Measurements from ENCODE around the gene GRIK4.
"Not testable (repeated sequence)": the region's sequence is repeated elsewhere in the genome, so short reads cannot be mapped to it uniquely, and the experiment has no call there.

Gene GRIK4

GRCh38 chr11:120606211-120607010 lies 94.9 kb downstream of the GRIK4 start:
- DNase-seq (ENCODE audit: low read depth): no peak

DNA sequence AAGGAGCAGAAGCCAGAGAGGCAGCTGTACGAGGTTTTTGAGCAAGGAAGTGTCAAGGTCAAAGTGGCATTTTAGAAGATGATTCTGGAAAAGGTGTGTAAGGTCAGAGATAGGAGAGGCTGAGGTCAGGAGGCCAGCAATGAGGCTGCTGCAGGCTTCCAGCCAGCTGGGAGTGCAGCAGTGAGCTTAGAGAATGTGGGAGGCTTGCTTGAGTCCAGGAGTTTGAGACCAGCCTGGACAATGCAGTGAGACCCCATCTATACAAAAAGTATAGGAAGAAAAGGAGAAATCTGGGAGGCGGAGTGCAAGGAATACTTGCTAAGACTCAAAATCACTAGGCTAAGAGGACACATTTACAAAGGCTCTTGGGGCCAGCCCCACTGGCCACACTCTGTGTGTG lies 96.5 kb downstream of the GRIK4 start:
- DNase-seq (ENCODE audit: low read depth): no peak

DNA sequence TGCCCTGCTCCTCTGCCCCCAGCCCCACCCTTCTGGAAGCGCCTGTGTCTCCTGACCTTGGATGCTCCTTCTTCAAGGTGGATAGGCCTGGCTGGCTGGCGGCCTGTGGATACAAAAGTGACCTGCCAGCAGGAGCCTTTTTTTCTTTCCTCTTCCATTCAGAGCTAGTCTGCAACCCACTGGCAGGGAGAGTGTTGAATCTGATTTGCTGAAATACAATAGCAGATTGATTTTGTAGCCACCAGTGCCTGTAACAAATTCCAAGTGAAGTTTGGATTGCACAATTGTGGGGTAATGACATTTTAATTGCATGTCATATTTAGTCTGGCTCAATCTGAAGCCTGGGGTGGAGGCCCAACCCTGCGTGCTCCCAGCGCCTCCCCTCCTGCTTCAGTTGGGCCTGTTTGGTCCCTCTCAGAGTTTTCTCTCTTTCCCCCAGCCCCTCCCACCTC lies 97.2 kb downstream of the GRIK4 start:
- DNase-seq (ENCODE audit: low read depth): no peak

- no peak for DNase-seq (ENCODE audit: low read depth)
These were observed 98.6 kb downstream of the GRIK4 start for GRCh38 chr11:120610111-120610510.

GRCh38 chr11:120611581-120611980 lies 100.0 kb downstream of the GRIK4 start:
- DNase-seq (ENCODE audit: low read depth): no peak

DNA sequence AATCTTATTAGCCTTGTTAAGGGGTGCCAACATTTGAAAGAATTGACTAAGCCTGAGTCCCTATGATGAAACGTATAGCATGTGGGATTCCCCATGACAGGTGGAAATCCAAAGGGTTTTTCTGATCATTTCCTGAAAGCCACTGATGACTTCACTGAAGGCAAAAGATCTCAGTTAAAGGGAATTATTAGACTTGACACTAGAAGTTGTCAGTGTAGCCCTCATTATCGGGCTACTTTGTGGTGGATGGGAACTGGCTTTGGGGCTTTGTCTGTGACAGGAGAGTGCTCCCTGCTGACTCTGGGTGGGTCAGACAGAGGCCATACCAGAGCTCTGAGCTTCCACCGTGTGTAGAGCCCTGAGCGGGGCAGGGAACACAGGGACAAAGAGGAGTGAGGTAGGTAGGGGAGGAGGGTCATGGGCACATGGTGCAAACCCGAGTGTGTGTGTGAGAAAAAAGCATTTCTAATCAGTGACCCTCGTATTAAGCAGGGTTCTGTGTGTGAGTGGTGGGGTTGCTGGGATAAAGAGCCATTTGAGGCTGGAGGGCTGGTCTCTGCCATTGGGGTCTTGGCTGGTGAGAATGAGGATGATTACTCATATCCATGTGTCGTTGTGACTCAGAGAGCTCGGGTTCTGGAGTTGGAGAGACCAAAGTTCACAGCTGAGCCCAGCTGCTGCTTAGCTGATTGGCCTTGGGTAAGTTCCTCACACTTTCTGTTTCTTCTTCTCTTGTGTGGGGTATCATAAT lies 101.1 kb downstream of the GRIK4 start:
- no peak for DNase-seq (ENCODE audit: low read depth)

DNA sequence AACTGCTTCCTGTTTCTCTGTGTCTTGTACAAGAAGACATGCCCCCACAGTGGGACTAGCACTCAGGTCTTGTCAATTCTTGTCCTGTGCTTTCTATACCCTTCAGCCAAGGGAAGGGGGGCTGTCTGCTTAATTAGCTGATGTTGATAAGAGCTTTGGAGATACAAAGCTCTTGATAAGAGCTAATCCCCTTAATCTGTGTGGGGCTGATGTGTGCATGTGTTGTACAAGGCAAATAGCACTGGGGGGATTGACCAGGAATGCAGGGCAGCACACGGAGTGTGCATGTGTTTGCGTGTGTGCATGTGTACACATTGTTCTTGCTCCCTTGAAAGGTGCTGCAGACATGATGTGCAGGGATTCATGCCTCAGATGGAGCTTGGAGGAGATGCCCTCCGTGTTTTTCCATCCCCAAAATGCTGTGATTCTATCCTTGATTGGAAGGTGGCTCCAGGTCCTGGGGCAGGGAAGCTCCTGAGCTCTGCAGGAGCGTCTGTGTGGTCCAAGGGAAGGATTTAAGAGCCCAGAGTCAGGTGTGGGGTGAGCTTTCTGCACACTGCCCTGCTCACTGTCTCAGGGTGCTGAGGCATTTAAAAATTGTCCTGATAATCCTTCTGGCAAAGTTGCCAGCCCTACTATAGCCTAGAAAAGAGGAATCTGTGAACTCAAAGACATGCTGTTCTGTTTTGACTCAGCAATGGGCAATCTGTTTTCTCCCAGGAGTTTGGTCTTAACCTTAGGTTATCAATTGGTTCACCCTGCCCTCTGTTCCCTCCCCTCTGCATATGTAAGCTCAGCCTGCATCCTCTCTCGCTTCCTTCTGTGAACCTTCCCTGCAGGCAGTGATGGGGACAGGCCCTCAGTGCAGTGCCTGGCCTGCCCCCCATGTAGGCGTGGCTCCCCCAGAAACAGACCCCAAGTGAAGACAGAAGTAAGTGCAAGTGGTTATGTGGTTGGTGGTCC lies 102.0 kb downstream of the GRIK4 start:
- no peak for DNase-seq (ENCODE audit: low read depth)

- DNase-seq (ENCODE audit: low read depth): no peak
These were observed 103.8 kb downstream of the GRIK4 start for GRCh38 chr11:120615391-120615790.

DNA sequence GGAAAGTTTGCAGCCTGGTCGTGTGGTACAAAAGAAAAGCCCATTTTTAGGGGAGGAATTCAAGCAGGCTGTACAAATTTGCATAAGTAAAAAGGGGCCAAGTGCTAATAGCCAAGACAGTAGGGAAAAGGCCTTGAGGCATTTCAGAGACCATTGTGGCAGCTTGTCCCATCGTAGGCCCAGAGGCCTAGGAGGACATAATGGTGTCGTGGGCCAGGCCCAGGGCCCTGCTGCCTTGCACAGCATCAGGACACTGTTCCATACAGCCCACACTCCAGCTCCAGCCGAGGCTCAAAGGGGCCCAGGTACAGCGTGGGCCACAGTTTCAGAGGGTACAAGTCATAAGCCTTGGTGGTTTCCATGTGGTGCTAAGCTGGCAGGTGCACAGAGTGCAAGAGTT lies 106.9 kb downstream of the GRIK4 start:
- DNase-seq (ENCODE audit: low read depth): no peak

GRCh38 chr11:120622189-120622875 lies 110.8 kb downstream of the GRIK4 start:
- DNase-seq (ENCODE audit: low read depth): no peak

DNA sequence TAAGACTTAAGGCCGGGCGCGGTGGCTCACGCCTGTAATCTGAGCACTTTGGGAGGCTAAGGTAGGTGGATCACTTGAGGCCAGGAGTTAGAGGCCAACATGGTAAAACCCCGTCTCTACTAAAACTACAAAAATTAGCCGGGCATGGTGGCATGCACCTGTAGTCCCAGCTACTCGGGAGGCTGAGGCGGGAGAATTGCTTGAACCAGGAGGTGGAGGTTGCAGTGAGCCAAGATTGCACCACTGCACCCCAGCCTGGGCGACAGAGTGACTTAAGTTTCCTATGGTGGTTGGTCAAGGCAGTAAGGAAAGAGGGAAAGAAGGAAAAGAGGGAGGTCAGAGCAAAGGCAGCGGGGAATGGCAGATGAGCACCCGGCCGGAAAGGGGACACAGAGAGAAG lies 113.4 kb downstream of the GRIK4 start:
- DNase-seq (ENCODE audit: low read depth): not testable (repeated sequence)

- DNase-seq (ENCODE audit: low read depth): no peak
These were observed 114.0 kb downstream of the GRIK4 start for GRCh38 chr11:120625565-120625964.

- DNase-seq (ENCODE audit: low read depth): no peak
These were observed 115.2 kb downstream of the GRIK4 start for GRCh38 chr11:120626791-120627190.

GRCh38 chr11:120627327-120628163 lies 116.0 kb downstream of the GRIK4 start:
- DNase-seq (ENCODE audit: low read depth): no peak

DNA sequence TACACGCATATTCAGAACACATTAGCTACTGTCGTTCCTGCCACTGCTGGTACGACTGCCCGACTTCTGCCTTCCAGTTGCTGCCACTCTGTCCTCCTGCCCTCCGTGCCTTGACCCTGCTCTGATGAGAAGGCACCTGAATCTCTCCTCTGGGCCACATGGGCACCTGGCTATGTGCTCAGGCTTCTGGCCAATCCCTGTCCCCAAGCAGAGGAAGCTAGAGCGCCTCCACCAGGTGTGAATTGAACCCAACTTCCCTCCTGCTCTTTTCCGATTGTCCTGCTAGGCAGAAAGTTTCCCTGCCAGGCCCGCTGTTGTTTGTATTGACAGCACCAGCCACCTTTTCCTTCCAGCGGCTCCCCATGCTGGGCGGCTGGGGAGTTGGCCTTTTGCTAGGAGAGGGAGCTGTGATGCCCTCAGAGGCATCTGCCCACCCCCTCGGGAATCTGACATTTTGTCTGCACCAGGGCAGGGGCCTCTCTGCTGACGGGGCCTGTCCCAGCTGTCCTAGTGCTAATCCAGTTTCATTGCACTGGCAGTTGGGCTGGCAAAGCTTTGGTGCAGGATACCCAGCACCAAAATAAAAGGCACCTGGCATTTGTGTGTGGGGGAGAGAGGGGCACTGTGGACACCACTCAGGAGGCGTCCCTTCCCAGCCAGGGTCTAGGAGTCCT lies 118.0 kb downstream of the GRIK4 start:
- no peak for DNase-seq (ENCODE audit: low read depth)

GRCh38 chr11:120630122-120630521 lies 118.6 kb downstream of the GRIK4 start:
- no peak for DNase-seq (ENCODE audit: low read depth)

DNA sequence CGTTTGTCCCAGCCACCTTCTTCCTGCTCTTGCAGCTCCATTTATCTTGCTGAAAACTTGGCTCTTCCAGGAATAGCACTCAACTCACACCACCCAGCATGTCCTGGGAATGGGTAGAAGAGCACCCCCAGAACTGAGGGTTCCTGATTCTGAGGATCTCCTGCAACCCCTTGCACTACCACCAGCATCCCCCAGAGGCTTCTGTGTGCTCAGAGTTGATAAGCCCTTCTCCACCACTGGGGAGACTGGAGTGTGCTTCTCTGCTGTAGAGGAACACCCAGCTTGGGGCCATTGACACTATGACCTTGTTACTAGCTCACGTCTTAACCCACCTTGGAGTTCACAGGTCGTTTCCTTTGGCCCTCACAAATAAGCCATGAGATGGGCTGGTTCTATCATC lies 121.0 kb downstream of the GRIK4 start:
- no peak for DNase-seq (ENCODE audit: low read depth)

DNA sequence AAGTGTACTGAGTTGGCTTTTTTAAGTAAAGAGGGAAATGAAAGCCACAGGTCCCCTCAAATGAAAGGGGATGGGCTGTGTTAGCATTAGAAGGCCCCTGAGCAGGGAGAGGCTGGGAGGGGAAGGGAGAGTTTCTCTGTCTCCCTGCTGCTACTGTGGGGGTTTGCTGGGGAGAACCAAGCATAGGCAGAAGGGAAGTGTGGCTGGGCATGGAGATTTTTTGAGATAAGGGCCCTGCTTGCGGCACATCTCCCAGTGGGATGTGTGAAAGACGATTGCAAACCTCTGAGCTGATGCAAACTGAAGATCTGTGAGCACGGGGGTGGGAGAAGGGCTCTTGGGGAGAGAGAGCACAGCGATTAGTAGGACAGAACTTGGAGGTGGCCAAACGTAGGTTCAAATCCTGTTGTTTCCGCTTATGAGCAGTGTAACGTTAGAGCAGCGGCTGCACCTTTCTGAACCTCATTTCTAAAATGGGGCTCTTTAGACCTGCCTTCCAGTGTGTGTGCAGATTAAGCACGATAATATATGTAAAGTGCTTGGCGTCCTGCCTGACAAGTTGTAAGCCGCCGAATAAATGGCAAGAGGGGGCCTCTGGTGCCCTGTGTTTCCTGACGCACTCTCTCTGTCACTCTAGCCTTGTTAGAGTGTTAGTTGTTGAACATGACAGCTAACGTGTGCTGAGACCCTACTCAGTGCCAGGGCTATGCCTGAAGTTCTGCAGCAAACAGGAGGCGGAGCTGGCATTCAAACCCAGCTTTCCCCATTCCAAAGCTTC lies 122.3 kb downstream of the GRIK4 start:
- DNase-seq (ENCODE audit: low read depth): no peak

DNA sequence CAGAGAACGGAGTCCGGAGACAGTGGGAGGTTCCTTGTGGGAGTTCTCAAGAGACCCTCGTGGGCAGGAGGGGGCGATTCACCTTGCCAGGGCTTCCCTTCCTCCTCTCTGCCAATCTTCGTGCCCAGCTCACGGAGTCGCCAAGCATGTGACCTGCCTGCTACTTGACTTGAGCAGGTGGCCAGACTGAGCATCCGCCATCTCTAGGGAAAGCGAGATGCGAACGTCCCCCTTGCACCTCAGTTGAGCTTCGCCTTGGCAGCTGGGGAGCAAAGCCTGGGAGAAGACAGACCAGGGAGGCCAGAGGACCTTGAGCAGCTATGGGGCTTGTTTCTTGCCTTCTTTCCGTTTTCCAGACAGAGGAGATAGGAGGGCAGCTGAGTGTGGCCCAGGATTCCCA lies 123.2 kb downstream of the GRIK4 start:
- DNase-seq (ENCODE audit: low read depth): no peak

Data from activated T-cell treated with anti-CD3 and anti-CD28 coated beads for 48 hours (primary cell).